ENCODE data around the gene JPH3.

DNA sequence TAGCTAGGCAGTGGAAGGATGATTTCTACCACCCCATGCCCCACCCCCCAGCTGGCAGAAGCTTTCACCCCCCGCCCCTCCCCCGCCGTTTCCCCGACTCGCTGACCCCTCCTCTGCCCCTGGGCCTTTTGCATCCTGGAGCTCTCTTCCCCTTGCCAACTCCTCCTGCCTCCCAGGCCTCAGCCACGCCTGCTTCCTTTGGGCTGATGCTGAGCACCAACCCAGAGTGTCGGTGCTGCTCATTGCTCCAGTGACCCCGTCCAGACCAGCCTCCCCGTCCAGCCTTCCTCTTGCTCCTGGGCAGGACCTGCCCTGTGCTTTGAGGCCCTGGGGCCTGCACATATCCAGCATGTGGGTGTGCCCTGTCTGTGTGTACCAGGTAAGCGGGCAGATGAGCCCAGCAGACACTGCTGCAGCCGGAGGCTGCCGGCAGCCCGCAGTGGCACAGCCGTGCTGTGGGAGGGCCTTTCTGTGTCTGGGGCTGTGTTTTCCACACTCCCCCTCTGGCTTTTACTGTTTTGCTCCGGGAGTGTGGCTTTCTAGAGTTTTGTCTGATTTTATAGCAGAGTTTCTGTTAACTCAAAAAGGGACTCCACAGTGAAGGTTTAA, 72.9 kb downstream of the JPH3 start:
- TF ChIP-seq YBX1 (IDR thresholded peaks at IDR 0.05) = no peak
- TF ChIP-seq, protein P1, sequence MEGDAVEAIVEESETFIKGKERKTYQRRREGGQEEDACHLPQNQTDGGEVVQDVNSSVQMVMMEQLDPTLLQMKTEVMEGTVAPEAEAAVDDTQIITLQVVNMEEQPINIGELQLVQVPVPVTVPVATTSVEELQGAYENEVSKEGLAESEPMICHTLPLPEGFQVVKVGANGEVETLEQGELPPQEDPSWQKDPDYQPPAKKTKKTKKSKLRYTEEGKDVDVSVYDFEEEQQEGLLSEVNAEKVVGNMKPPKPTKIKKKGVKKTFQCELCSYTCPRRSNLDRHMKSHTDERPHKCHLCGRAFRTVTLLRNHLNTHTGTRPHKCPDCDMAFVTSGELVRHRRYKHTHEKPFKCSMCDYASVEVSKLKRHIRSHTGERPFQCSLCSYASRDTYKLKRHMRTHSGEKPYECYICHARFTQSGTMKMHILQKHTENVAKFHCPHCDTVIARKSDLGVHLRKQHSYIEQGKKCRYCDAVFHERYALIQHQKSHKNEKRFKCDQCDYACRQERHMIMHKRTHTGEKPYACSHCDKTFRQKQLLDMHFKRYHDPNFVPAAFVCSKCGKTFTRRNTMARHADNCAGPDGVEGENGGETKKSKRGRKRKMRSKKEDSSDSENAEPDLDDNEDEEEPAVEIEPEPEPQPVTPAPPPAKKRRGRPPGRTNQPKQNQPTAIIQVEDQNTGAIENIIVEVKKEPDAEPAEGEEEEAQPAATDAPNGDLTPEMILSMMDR (IDR thresholded peaks at IDR 0.05 in 2 of 3, conservative IDR thresholded peaks at IDR 0.05 in 1 of 3; ENCODE audit: control insufficient read depth in 2 of 3, extremely low read depth in 1 of 3, insufficient read depth in 1 of 3, low read depth in 3 of 3, low read length in 3 of 3) = no peak
- TF ChIP-seq, protein P2, sequence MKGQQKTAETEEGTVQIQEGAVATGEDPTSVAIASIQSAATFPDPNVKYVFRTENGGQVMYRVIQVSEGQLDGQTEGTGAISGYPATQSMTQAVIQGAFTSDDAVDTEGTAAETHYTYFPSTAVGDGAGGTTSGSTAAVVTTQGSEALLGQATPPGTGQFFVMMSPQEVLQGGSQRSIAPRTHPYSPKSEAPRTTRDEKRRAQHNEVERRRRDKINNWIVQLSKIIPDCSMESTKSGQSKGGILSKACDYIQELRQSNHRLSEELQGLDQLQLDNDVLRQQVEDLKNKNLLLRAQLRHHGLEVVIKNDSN (IDR thresholded peaks at IDR 0.05; ENCODE audit: borderline replicate concordance, extremely low read length, insufficient read depth, low read depth, low read length) = no peak
- TF ChIP-seq BCL11A (IDR thresholded peaks at IDR 0.05; ENCODE audit: low read depth, low read length) = no peak
- TF ChIP-seq SMAD1 (IDR thresholded peaks at IDR 0.05; ENCODE audit: low read depth, partially characterized antibody) = no peak
- no peak for TF ChIP-seq CHD4 (IDR thresholded peaks at IDR 0.05)
- TF ChIP-seq CHD1 (IDR thresholded peaks at IDR 0.05; ENCODE audit: low read depth, low read length) = no peak
- TF ChIP-seq, protein P3, sequence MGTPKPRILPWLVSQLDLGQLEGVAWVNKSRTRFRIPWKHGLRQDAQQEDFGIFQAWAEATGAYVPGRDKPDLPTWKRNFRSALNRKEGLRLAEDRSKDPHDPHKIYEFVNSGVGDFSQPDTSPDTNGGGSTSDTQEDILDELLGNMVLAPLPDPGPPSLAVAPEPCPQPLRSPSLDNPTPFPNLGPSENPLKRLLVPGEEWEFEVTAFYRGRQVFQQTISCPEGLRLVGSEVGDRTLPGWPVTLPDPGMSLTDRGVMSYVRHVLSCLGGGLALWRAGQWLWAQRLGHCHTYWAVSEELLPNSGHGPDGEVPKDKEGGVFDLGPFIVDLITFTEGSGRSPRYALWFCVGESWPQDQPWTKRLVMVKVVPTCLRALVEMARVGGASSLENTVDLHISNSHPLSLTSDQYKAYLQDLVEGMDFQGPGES (IDR thresholded peaks at IDR 0.05) = no peak
- no peak for TF ChIP-seq SRF (IDR thresholded peaks at IDR 0.05; ENCODE audit: low read depth in 2 of 2, low read length in 2 of 2)
- no peak for TF ChIP-seq ZNF207 (IDR thresholded peaks at IDR 0.05; ENCODE audit: borderline replicate concordance)
- no peak for TF ChIP-seq POLR2AphosphoS5 (IDR thresholded peaks at IDR 0.05; ENCODE audit: low read length)
- TF ChIP-seq EP300 (IDR thresholded peaks at IDR 0.05; ENCODE audit: borderline replicate concordance in 1 of 2, control insufficient read depth in 1 of 2, low read depth in 2 of 2, low read length in 2 of 2) = no peak
- no peak for TF ChIP-seq NFIC (IDR thresholded peaks at IDR 0.05; ENCODE audit: low read depth, low read length)

All from GM12878 (cell line).